HG02642 (cell line): ENCODE results near the gene MICU1.
"Not testable (repeated sequence)": the region's sequence is repeated elsewhere in the genome, so short reads cannot be mapped to it uniquely, and the experiment has no call there.

Experiments used
- ATAC-seq: cut with Tn5 transposase; IDR thresholded peaks from one replicate; pipeline ENCODE4 v1.9.1; 2021; ENCODE audit warnings: mild to moderate bottlenecking; ENCODE audit not compliant: unreplicated experiment, poor library complexity

Gene MICU1

DNA sequence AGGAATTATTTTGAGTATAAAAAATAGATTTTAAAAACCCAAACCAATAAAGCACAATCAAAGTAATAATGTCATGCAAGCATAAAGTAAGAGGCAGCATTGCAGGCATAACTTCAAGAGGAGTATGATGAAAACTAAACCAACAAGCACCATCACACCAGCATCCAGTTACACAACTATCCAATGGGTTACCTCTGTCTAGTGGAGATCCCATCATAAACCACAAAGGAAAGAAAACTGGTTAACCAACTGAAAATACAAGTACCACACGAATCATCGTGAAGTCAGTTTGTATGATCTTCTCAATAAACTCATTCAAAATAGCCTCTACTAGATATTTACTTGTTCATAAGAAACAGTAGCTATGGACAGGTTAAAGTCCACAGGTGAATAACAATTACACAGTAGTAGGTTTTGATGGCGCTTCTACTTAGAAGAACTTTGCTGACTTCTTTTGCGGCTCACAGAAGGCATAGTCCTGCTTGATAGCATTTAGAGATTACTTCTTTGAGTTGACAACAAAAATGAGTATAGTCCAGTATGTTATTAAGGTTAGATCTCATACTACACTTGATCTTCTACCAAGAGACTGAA, 116.6 kb downstream of the MICU1 start:
- no peak for ATAC-seq

DNA sequence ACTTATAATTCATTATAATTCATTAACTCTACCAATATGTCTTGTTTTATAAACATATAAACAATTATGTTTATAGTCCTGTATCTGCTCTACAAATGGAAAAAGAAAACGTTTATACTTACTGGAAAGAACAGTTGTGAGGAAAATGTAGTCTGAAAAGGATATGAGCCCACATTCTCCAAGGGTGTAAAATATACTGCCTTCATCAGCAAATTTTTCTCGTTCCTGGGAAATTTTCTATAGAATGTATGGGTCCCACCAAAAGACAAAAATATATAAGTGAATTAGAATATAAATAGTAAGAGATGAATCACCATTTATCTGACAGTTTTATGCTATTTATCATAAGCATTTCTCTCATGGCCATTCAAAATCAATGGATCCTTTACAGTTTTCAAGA, 117.8 kb downstream of the MICU1 start:
- ATAC-seq = no peak

DNA sequence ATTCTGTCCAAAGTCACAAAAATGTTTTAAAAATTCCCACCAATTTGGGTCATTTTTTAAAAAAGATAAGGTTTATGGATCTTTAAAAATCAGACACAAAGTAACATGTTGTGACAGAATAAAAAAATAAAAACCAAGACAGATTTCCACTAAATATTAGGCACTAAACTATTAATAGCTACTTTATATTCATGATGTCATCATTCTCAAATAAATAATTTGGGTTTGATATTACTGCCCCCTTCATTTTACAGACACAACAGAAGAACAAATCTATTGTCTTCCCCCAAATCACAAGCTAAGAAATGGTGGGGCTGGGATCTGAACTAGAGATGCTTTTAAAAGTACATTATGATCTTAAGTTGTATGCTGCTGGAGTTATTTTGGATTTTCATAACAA, 119.4 kb downstream of the MICU1 start:
- ATAC-seq = no peak

DNA sequence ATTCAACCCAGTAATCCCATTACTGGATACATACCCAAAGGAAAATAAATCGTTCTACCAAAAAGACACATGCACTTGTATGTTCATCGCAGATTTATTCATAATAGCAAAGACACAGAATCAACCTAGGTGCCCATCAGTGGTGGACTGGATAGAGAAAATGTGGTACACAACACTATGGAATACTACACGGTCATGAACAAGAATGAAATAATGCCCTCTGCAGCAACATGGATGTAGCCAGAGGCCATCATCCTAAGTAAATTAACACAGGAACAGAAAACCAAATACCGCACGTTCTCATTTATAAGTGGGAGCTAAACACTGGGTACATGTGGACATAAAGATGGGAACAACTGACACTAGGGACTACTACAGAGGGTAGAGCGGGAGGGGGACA, 120.4 kb downstream of the MICU1 start:
- no peak for ATAC-seq

GRCh38 chr10:72503694-72504438, 122.0 kb downstream of the MICU1 start:
- ATAC-seq = no peak

DNA sequence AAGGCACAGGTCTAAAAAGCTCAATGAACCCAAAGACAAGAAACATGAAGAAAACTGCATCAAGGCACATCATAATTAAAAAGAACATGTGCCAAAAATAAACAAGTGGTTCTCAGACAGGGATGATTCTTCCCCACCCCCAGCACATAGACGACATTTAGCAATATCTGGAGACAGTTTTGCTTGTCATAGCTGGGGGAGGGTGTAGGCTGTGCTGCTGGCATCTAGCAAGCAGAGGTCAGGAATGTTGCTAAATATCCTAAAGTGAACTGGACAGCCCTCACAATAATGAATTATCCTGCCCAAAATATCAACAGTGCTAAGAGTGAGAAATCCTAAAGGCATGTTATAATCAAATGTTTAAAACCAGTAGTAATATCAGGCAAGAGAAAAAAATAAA, 122.6 kb downstream of the MICU1 start:
- ATAC-seq = no peak

DNA sequence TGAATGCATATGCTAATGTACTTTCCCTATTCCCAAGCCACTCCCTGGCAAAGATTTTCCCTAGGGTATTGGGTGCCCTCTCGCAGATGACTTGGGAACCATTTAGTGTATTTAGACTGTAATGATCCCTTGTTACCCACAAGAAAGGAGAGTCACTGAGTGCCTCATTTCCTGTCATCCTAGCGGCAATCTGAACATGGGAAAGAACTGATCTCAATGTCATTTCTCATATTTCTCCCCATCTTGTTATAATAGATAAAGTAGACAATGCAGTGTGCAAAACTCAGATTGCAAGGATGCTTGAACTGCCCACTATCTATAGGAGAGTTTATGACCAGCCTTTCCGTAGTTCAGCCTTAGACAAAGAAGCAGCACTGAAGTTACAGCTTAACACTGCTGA, 123.3 kb downstream of the MICU1 start:
- ATAC-seq = no peak

DNA sequence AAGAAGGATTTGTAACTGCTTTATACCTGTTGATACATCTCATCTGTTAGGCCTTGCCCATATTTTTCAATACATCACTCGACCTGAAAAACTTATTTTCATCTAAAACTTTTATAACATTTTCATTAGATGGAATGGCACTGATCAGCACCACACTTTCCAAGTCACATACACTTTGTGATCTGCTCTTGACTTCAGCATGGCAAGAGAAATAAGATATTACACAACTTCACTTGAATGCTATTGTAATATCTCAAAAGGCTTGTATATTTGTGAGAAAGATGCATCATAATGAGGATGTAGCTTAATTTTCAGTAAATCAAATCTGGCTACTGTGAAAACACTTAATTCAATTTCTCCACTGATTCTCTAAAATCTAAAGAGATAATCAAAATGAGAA, 126.2 kb downstream of the MICU1 start:
- ATAC-seq = no peak

GRCh38 chr10:72490951-72491350, 134.9 kb downstream of the MICU1 start:
- ATAC-seq = no peak

DNA sequence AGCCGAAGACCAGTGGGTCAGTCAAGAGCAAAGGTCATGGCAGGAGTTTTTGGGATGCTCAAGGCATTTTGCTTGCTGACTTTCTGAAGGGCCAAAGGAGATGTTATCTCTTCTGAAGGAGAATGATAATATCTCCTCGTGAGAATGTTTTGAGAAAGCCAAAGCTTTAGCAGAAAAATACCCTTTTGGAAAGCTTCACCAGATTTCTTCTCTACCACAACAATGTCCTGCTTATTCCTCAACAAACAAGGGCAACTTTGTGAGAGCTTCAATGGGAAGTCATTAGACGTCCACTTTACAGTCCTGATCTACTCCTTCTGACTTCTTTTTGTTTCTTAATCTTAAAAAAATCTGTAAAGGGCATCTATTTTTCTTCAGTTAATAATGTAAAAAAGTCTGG, 138.4 kb downstream of the MICU1 start:
- ATAC-seq = no peak

DNA sequence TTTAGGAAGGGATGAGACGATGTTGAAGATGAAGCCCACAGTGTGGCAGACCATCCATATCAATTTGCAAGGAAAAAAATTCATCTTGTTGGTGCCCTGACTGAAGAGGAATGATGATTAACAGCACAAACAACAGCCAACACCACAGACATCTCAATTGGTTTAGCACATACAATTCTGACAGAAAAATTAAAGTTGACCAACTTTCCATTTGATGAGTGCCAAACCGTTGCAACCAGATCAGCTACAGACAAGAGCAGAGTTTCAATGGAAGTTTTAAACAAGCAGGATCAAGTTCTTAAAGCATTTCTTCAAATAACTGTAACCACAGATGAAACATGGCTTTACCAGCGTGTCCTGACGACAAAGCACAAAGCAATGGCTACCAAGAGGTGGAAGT, 138.8 kb downstream of the MICU1 start:
- ATAC-seq = no peak

DNA sequence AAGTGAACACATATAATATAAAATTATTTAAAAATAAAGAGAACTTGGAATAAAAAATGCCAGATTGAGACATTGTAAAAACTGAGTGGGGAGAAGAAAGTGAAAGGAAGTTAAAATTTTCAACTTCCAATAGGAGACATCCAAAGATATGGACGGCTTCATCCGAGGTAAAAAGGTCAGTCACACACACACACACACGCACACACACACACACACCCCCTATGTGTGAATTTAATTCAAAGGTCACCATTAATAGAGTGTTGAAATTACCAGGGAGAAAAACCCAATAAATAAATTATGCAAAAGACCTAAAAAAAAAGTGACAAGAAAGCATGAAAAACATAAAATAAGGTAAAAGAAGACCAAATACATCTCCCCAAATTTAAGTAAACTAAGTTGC, 140.2 kb downstream of the MICU1 start:
- no peak for ATAC-seq

GRCh38 chr10:72484521-72484920, 141.4 kb downstream of the MICU1 start:
- no peak for ATAC-seq

- no peak for ATAC-seq
Measured at GRCh38 chr10:72483471-72483870, 142.4 kb downstream of the MICU1 start.

GRCh38 chr10:72480861-72481260, 145.0 kb downstream of the MICU1 start:
- no peak for ATAC-seq

- no peak for ATAC-seq
Measured at GRCh38 chr10:72477463-72477862, 148.4 kb downstream of the MICU1 start.

DNA sequence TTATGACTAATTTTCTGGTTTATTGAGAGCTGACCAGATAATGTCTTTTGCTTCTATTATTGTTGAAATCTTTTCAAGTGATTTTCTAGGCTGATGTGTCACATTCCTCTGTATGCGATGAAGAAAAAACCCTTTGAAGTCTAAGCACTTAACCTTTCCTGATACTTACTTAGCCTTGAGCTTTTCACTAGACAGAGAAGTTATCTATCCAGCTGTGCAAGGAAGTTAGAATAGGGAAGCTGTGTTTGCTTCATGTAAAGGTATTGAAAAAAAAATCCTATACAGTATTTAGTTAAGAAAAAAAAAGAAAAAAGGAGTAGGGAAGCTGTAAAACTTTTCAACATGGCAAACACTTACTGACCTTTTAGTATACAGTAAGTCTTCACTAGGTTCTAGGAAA, 153.6 kb downstream of the MICU1 start:
- no peak for ATAC-seq

DNA sequence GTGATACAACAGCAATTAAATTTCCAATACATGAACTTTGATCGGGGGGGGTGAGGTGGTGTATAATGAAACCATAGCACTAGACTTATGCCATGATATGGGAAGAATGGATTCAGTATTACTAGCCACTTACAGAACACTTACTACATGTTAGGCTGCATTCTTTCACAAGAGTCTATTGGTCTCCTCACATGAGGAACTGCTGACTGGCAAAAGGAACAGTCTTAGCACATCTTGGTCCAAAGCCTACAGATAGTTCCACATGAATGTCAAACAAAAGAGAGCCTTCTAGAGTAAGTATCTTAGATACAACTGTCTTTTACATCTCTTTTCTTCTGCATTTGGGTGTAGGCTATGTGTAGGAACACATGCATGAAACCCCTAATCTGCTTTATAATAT, 155.2 kb downstream of the MICU1 start:
- no peak for ATAC-seq

DNA sequence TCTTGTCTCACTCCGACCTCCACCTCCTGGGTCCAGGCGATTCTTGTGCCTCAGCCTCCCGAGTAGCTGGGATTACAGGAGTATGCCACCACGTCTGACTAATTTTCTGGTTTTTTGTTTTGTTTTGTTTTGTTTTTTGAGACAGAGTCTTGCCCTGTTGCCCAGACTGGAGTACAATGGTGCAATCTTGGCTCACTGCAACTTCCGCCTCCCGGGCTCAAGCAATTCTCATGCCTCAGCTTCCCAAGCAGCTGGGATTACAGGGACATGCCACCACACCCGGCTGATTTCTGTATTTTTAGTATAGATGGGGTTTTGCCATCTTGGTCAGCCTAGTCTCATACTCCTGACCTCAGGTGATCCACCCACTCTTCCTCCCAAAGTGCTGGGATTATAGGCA, 158.8 kb downstream of the MICU1 start:
- ATAC-seq = not testable (repeated sequence)

GRCh38 chr10:72466018-72466417, 159.9 kb downstream of the MICU1 start:
- no peak for ATAC-seq

- no peak for ATAC-seq
Measured at GRCh38 chr10:72464438-72464837, 161.4 kb downstream of the MICU1 start.

DNA sequence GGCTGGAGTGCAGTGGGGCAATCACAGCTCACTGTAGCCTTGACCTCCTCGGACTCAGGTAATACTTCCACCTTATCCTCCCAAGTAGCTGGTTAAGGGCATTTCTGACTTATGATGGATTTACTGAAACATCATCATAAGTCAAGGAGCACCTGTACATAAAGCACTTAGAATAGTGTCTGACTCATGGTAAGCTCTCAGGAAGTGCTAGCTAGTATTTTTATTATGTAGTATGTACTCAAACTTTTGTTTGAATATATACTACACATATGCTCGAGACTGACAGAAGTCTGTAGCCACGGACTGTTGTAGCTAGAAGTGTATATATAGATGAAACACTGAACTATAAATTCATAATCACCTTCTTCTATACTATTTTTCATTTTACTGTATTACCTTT, 163.6 kb downstream of the MICU1 start:
- no peak for ATAC-seq
